H1 (cell line): ENCODE data around the gene RPL6.

Experiments used
- ASH2L ChIP-seq: fragments of 200-600, 300-600 bp; sonication (generic); IDR thresholded peaks from one replicate; pipeline ENCODE4 v1.7.1; 2017; ENCODE audit warnings: low read length
- BRCA1 ChIP-seq: IDR thresholded peaks from 2 replicates; pipeline ENCODE4 v1.6.1; 2012; ENCODE audit warnings: low read depth, low read length, improper control_type of control experiment
- CTCF ChIP-seq, 3 experiments: IDR thresholded peaks; 1 replicate in 2 of 3; 2 replicates in 1 of 3; pipeline versions ENCODE4 v1.5.1 to v1.6.1; 2011; ENCODE audit warnings: low read length in 3 of 3, mild to moderate bottlenecking in 3 of 3, inconsistent platforms in 2 of 3, low read depth in 1 of 3, moderate library complexity in 1 of 3; ENCODE audit not compliant: insufficient read depth in 1 of 3; ENCODE audit errors: control extremely low read depth in 1 of 3
- GTF2F1 ChIP-seq: IDR thresholded peaks from 2 replicates; pipeline ENCODE4 v1.6.1; 2012; ENCODE audit warnings: low read depth, low read length, improper control_type of control experiment, borderline replicate concordance
- POLR2A ChIP-seq, 2 experiments: IDR thresholded peaks; 1 replicate in 1 of 2; 2 replicates in 1 of 2; pipeline ENCODE4 v1.6.1; 2011; ENCODE audit warnings: low read depth in 2 of 2, low read length in 2 of 2, mild to moderate bottlenecking in 2 of 2; ENCODE audit errors: control extremely low read depth in 1 of 2
- TF ChIP-seq, protein P1 (sequence below): fragments of 300-600 bp; sonication (generic); IDR thresholded peaks from 2 replicates; pipeline ENCODE4 v1.7.1; 2012; ENCODE audit warnings: low read length, moderate library complexity, mild to moderate bottlenecking, inconsistent platforms; ENCODE audit not compliant: insufficient replicate concordance

DNA sequence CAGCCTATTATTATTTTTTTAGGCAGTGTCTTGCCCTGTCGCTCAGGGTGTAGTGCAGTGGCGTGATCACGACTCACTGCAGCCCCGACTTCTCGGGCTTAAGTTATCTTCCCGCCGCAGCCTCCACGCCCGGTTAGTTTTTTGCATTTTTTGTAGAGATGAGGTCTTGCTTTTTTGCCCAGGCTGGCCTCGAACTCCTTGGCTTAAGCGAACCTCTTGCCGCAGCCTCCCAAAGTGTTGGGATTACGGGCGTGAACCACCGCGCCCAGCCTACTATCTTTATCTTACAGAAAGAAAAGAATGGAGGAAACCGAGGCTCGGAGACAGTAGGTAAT lies 8.8 kb upstream of the RPL6 start:
- TF ChIP-seq ASH2L (no peak), POLR2A (IDR thresholded peaks at IDR 0.05; ENCODE audit: control extremely low read depth in 1 of 2, low read depth in 2 of 2, low read length in 2 of 2) (no peak), BRCA1 (no peak), GTF2F1 (no peak), CTCF (IDR thresholded peaks at IDR 0.05; ENCODE audit: control extremely low read depth in 1 of 3, insufficient read depth in 1 of 3, low read depth in 1 of 3, low read length in 3 of 3) (no peak)
- TF ChIP-seq, protein P1, sequence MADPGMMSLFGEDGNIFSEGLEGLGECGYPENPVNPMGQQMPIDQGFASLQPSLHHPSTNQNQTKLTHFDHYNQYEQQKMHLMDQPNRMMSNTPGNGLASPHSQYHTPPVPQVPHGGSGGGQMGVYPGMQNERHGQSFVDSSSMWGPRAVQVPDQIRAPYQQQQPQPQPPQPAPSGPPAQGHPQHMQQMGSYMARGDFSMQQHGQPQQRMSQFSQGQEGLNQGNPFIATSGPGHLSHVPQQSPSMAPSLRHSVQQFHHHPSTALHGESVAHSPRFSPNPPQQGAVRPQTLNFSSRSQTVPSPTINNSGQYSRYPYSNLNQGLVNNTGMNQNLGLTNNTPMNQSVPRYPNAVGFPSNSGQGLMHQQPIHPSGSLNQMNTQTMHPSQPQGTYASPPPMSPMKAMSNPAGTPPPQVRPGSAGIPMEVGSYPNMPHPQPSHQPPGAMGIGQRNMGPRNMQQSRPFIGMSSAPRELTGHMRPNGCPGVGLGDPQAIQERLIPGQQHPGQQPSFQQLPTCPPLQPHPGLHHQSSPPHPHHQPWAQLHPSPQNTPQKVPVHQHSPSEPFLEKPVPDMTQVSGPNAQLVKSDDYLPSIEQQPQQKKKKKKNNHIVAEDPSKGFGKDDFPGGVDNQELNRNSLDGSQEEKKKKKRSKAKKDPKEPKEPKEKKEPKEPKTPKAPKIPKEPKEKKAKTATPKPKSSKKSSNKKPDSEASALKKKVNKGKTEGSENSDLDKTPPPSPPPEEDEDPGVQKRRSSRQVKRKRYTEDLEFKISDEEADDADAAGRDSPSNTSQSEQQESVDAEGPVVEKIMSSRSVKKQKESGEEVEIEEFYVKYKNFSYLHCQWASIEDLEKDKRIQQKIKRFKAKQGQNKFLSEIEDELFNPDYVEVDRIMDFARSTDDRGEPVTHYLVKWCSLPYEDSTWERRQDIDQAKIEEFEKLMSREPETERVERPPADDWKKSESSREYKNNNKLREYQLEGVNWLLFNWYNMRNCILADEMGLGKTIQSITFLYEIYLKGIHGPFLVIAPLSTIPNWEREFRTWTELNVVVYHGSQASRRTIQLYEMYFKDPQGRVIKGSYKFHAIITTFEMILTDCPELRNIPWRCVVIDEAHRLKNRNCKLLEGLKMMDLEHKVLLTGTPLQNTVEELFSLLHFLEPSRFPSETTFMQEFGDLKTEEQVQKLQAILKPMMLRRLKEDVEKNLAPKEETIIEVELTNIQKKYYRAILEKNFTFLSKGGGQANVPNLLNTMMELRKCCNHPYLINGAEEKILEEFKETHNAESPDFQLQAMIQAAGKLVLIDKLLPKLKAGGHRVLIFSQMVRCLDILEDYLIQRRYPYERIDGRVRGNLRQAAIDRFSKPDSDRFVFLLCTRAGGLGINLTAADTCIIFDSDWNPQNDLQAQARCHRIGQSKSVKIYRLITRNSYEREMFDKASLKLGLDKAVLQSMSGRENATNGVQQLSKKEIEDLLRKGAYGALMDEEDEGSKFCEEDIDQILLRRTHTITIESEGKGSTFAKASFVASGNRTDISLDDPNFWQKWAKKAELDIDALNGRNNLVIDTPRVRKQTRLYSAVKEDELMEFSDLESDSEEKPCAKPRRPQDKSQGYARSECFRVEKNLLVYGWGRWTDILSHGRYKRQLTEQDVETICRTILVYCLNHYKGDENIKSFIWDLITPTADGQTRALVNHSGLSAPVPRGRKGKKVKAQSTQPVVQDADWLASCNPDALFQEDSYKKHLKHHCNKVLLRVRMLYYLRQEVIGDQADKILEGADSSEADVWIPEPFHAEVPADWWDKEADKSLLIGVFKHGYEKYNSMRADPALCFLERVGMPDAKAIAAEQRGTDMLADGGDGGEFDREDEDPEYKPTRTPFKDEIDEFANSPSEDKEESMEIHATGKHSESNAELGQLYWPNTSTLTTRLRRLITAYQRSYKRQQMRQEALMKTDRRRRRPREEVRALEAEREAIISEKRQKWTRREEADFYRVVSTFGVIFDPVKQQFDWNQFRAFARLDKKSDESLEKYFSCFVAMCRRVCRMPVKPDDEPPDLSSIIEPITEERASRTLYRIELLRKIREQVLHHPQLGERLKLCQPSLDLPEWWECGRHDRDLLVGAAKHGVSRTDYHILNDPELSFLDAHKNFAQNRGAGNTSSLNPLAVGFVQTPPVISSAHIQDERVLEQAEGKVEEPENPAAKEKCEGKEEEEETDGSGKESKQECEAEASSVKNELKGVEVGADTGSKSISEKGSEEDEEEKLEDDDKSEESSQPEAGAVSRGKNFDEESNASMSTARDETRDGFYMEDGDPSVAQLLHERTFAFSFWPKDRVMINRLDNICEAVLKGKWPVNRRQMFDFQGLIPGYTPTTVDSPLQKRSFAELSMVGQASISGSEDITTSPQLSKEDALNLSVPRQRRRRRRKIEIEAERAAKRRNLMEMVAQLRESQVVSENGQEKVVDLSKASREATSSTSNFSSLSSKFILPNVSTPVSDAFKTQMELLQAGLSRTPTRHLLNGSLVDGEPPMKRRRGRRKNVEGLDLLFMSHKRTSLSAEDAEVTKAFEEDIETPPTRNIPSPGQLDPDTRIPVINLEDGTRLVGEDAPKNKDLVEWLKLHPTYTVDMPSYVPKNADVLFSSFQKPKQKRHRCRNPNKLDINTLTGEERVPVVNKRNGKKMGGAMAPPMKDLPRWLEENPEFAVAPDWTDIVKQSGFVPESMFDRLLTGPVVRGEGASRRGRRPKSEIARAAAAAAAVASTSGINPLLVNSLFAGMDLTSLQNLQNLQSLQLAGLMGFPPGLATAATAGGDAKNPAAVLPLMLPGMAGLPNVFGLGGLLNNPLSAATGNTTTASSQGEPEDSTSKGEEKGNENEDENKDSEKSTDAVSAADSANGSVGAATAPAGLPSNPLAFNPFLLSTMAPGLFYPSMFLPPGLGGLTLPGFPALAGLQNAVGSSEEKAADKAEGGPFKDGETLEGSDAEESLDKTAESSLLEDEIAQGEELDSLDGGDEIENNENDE: no peak
